GM21786 (cell line): ENCODE measurements around the gene AGBL1.
"Not testable (repeated sequence)": the region's sequence is repeated elsewhere in the genome, so short reads cannot be mapped to it uniquely, and the experiment has no call there.

Experiments used
- ATAC-seq: cut with Tn5 transposase; IDR thresholded peaks from one replicate; pipeline ENCODE4 v1.9.1; 2021; ENCODE audit not compliant: unreplicated experiment

The AGBL1 gene

GRCh38 chr15:87031540-87032230 is 952.0 kb downstream of the AGBL1 start:
- ATAC-seq: no peak

DNA sequence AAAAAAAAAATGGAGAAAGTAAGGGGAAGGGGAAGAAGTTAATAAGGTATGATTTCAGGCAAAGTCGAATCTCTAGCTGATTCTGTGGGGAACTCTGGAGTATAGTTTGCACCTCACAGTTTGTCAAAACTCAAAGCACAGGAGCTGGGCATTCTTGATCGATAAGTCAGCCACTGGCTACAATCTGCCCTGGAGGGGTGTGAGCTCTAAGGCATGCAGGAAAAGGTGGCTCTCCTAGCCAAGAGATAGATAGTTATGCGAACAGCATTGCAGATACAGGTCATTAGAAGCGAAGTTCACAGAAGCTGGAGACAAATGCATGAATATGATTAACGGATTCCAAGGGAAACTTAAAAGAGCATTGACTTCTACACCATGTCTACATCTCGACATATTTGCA is 952.6 kb downstream of the AGBL1 start:
- no peak for ATAC-seq

GRCh38 chr15:87033056-87033455 is 953.4 kb downstream of the AGBL1 start:
- no peak for ATAC-seq

- ATAC-seq: no peak
These were observed 955.2 kb downstream of the AGBL1 start for GRCh38 chr15:87034886-87035285.

DNA sequence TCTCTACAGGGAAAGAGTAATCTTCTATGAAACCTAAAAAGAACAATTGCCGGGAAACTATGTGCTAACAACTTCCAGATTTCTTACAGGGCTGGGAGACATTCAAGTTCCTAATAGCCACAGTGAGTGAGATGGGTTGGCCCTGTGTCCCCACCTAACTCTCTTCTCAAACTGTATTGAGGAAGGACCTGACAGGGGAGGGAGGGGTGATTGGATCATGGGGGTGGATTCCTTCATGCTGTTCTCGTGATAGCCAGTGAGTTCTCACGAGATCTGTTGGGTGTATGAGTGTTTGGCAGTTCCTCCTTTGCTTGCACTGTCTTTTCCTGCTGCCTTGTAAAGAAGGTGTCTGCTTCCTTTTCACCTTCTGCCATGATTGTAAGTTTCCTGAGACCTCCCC is 958.7 kb downstream of the AGBL1 start:
- no peak for ATAC-seq

DNA sequence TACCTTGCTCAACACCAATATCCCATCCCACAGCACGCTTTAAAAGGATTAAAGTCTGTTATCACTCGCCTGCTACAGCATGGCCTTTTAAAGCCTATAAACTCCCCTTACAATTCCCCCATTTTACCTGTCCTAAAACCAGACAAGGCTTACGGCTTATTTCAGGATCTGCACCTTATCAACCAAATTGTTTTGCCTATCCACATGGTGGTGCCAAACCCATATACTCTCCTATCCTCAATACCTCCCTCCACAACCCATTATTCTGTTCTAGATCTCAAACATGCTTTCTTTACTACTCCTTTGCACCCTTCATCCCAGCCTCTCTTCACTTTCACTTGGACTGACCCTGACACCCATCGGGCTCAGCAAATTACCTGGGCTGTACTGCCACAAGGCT is 962.9 kb downstream of the AGBL1 start:
- not testable (repeated sequence) for ATAC-seq

DNA sequence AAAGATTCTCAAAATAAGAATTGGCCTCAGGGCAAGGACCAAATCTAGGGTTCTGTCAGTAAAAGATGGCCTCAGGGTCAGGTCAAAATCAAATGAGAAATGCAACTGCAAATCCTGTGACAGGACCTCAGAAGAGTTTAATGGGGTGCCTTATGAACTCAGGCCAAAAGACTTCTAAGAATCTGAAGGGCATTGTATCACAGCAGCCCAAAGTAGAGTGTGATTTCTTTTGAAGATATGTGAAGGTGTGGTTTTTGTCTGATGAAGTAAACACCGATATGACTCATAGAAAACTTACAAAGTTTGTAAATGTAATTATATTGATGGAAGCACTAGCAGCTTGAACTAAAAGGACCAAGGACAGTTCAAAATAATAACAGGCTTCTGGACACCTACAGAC is 966.1 kb downstream of the AGBL1 start:
- no peak for ATAC-seq

GRCh38 chr15:87047203-87047965 is 967.7 kb downstream of the AGBL1 start:
- ATAC-seq: no peak
